MCF 10A (cell line): Measurements from ENCODE around the gene FXR1. TPM values are rescaled to one million over a fixed set of nuclear protein-coding genes. Genes with fewer than 3 reads are reported as not detected.

Experiments used
- BruUV-seq: library from RNA; stranded (reverse); fragments of 400-500 nt; replicated peaks from 2 replicates; lab custom pipeline; 2021; lab: Mats Ljungman, UMichigan
- CTCF ChIA-PET: fragments of 300-600 bp; sonication (Branson Sonifier 250); formaldehyde crosslinking; extraction: SDS; loops from one replicate; lab custom pipeline; 2021; ENCODE audit warnings: antibody characterized with exemption, inconsistent platforms; lab: Yijun Ruan, JAX
- POLR2A ChIA-PET: fragments of 300-600, 350-650 bp; sonication (Branson Sonifier 250); formaldehyde crosslinking; extraction: SDS; loops from one replicate; lab custom pipeline; 2020; ENCODE audit warnings: antibody characterized with exemption, inconsistent platforms; lab: Yijun Ruan, JAX
- DNase-seq: peaks from one replicate; pipeline ENCODE4 v3.0.0-alpha.2; 2018; ENCODE audit not compliant: unreplicated experiment
- H3K27ac Mint-ChIP-seq: one replicate; pipeline ENCODE4 v1.8.0; 2022; ENCODE audit warnings: mild to moderate bottlenecking, low read depth, mixed read lengths; ENCODE audit not compliant: unreplicated experiment
- H3K27me3 Mint-ChIP-seq: one replicate; pipeline ENCODE4 v1.8.0; 2022; ENCODE audit warnings: mixed read lengths; ENCODE audit not compliant: insufficient read depth, unreplicated experiment
- H3K36me3 Mint-ChIP-seq: one replicate; pipeline ENCODE4 v1.8.0; 2022; ENCODE audit warnings: mild to moderate bottlenecking, moderate library complexity, mixed read lengths; ENCODE audit not compliant: insufficient read depth, unreplicated experiment
- H3K4me1 Mint-ChIP-seq: one replicate; pipeline ENCODE4 v1.8.0; 2022; ENCODE audit warnings: mixed read lengths; ENCODE audit not compliant: insufficient read depth, unreplicated experiment
- H3K4me3 Mint-ChIP-seq: one replicate; pipeline ENCODE4 v1.8.0; 2022; ENCODE audit warnings: mild to moderate bottlenecking, moderate library complexity, mixed read lengths; ENCODE audit not compliant: unreplicated experiment
- H3K9me3 Mint-ChIP-seq: one replicate; pipeline ENCODE4 v1.8.0; 2022; ENCODE audit warnings: mixed read lengths; ENCODE audit not compliant: unreplicated experiment
- intact Hi-C: fragments of 100-400 bp; cut with micrococcal nuclease; formaldehyde crosslinking; loops from 2 replicates; pipeline ENCODE4 v1.14.1; 2022
- total RNA-seq: library from RNA; stranded (reverse); gene quantifications from 2 replicates; pipeline ENCODE4 v1.2.3, GENCODE V29; 2022
- TF ChIP-seq, protein P1 (sequence below): fragments of 200-600 bp; IDR thresholded peaks from one replicate; pipeline ENCODE4 v1.8.0; 2022; ENCODE audit warnings: antibody characterized with exemption, mild to moderate bottlenecking; ENCODE audit not compliant: unreplicated experiment

FXR1 gene
- total RNA-seq, 1 experiment from 2014 or later = 166 TPM

DNA sequence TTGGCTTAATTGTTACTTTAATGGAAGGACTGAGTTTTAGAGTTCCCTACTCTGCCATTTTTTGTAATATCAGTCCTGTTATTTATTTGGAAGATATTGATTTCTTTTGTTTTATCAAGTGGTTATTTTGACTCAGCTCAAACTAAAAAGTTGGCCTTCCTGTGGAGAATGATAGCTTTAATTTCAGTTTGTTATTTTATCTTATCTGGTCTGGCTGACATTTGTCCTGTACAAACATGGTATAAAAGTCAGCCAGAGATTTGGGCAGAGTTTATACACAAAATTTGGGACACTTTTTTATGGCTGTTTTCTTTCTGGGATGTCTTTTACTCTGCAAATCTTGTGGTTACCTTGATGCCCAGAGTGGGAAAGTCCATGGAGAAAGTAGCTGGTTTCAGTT is 118.5 kb downstream of the FXR1 start:
- no peak overlapping the region for H3K27ac Mint-ChIP-seq
- POLR2A ChIA-PET = no interaction called here

More for the DNA sequence above, 118.5 kb downstream of the FXR1 start:
- Mint-ChIP-seq H3K9me3 (no peaks in the 10 kb centered on the region), H3K27me3 (no peaks in the 10 kb centered on the region), H3K36me3 (peaks cover 5% of the 10 kb centered on the region), H3K4me1 (no peaks in the 10 kb centered on the region), H3K4me3 (no peak overlapping the region)
- BruUV-seq = no TSS peak
- DNase-seq = no peak
- intact Hi-C loops = no loop called here
- CTCF ChIA-PET = interaction anchor here (0.7 kb wide), 1 partner anchor 603 kb away, joined by 3 read pairs; no protein-coding TSS in a partner anchor
- TF ChIP-seq, protein P1, sequence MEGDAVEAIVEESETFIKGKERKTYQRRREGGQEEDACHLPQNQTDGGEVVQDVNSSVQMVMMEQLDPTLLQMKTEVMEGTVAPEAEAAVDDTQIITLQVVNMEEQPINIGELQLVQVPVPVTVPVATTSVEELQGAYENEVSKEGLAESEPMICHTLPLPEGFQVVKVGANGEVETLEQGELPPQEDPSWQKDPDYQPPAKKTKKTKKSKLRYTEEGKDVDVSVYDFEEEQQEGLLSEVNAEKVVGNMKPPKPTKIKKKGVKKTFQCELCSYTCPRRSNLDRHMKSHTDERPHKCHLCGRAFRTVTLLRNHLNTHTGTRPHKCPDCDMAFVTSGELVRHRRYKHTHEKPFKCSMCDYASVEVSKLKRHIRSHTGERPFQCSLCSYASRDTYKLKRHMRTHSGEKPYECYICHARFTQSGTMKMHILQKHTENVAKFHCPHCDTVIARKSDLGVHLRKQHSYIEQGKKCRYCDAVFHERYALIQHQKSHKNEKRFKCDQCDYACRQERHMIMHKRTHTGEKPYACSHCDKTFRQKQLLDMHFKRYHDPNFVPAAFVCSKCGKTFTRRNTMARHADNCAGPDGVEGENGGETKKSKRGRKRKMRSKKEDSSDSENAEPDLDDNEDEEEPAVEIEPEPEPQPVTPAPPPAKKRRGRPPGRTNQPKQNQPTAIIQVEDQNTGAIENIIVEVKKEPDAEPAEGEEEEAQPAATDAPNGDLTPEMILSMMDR = no peak

Other genes starting within 250 kb of the FXR1 start
- gene CCDC39, start 233.2 kb upstream of the FXR1 start, total RNA-seq = not detected in 2 replicates
- 73.5 and 94.5 TPM in 2 replicates for gene DNAJC19, start 77.1 kb downstream of the FXR1 start, total RNA-seq